GM21390 (cell line): ENCODE data around the gene KIF26B.
"Not testable (repeated sequence)": the region's sequence is repeated elsewhere in the genome, so short reads cannot be mapped to it uniquely, and the experiment has no call there.

ENCODE experiments used
- ATAC-seq: cut with Tn5 transposase; IDR thresholded peaks from one replicate; pipeline ENCODE4 v1.9.1; 2021; ENCODE audit not compliant: unreplicated experiment

The KIF26B gene

DNA sequence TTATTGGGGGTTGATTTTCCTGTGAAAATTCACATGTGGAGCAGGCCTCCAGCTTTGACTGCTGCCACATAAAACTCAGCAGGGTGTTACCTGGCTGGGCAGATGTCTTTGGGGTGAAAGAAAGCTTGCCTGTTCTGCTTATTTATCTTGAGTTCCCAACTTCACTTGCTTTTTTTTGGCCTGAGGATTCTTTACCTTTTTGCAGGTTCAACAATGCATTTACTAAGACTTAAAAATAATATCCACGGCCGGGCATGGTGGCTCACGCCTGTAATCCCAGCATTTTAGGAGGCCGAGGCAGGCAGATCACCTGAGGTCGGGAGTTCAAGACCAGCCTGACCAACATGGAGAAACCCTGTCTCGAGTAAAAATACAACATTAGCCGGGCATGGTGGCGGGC is 509.1 kb downstream of the KIF26B start:
- ATAC-seq = no peak

DNA sequence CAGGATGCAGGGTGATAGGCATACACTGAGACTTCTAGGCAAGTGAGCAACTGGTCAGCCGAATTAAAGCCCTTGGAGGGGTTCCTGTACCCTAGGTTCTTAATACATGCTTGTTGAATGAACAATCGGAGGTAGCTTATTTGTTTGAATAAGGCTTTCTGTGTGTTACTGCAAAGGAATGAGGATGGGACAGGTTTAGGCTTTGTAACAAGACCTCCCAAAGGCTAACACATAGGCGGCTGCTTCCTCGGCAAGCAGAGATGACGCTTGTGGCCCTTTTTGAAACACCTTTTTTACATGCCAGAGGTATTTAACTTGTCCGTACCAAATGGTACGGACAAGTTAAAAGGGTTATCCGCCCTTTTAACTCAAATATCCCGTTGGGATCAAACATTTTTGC is 511.6 kb downstream of the KIF26B start:
- ATAC-seq = no peak

DNA sequence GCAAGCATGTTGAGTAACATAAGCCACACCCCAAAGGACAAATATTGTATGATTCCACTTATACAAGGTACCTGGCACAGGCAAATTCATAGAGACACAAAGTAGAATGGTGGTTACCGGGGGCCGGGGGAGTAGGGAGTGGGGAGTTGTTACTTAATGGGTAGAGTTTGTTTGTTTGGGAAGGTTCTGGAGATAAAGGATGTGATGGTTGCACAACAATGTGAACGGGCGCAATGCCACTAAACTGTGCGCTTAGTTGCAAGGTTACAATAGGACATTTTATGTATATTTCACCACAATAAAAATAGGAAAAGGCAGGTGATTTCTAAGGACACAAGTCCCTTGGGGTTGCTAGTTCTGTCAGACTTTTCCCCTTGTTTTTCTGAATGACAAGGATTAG is 516.6 kb downstream of the KIF26B start:
- ATAC-seq = no peak

DNA sequence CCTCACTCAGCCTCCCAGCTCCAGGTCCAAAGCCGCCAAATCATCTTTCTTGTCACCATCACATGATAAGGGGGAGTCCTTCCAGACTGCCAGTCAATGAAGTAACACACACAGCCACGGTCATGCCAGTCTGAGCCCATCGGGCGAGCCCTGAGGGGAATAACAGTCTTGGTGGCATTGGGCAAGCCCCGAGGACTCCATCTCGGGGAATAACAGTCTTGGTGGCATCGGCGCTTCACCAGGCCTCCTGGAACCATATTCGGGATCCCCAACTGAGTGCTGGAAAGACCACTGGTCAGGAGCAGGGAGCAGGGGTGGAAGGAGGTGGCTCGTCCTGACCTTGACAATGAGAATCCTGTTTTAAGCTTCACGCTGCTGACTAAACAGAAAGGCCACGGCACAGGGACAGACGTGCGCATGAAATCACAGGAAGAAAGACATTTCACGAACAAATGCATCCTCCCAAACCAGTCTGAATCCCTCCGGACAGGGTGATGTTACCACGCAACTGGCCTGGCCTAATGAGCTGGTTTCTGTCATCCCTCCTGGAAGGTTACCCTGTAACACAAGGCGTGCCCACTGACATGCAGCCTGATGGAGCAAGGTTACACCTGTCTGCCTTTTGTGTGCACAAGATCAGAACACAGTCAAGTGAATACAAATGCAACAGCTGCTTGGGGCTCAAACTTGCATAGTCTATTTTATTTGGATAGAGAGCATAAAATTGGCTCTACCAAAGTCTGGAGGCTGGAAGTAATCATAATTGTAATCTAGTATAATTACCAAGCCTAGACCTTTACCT is 517.4 kb downstream of the KIF26B start:
- no peak for ATAC-seq

DNA sequence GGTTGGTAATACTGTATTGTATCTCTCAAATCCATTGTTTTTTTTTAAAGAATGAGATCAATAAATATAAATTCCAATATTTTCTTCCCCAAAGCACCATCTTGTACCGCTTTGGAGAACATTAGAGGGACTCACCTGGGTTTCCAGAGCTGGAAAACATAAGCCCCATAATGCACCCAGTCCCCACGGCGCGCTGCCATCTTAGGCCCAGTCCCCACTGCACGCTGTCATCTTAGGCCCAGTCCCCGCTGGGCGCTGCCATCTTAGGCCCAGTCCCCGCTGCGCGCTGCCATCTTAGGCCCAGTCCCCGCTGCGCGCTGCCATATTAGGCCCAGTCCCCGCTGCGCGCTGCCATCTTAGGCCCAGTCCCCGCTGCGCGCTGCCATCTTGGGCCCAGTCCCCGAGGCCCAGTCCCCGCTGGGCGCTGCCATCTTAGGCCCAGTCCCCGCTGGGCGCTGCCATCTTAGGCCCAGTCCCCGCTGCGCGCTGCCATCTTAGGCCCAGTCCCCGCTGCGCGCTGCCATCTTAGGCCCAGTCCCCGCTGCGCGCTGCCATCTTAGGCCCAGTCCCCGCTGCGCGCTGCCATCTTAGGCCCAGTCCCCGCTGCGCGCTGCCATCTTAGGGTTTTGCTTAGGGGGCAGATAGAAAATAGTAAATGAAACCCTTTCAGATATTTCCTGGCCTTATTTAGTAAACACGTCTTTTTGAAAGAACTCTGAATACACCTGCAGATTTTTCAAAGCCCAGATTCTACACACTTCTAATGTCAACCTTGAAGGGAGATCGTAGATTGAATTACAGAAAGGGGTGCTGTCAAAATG is 518.3 kb downstream of the KIF26B start:
- not testable (repeated sequence) for ATAC-seq

DNA sequence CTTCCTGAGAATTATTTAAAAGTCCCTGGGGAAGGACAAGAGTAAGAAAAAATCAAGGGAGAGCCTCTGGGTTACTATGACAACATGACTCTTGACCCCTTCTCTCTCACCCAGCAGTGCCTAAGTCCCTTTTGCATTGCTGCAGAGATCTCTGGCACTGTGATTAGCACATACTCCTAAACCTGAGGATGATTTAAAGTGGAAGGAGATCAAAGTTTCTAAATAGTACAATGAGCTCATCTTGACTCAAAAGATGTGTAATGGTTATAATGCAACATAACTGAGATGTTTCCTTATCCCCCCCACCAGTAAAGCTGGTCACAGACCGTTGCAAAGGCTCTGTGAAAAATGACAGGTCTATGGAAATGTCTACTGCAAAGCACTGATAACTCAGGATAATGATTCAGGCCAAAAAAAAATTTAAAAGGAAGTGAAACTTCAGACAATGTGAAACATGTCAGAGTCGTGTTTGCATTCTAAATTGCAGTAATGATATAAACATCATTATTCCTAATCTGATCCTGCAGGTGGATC is 519.2 kb downstream of the KIF26B start:
- ATAC-seq = no peak

DNA sequence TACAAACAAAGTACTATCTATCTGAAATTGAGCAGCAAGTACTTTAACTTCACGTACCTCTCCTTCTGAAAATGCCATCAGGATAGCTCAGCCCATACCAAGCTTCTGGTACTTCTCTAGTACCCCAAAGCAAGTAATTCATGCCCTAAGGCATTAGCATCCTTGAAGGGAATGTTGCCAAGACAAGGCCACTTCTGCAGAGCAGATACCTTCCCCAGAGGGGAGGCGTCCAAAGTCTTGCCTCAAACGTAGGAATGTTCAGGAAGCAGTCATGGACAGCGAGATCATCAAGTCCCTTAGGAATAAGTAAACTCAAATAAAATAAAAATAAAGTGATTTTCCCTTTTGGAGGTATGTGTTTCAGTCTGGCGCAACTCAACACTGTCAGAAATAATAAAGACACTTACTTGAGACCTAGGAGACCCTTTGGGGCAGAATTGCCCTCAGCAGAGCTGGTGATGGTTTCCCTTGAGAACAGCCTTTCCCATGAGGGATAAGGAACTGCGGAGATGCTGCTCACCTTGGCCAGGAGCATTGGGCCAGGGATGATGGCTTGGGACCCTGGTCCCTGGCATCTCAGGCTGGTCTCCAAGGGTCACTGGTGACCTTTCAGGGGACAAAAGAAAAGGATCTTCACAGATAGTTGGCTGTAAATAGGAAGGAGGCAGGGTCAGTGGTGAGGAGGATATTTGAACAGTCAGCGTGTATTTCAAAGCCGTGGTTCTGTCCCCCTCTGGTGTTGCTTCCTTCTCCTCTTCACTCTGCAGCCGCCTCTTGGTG is 522.9 kb downstream of the KIF26B start:
- no peak for ATAC-seq

DNA sequence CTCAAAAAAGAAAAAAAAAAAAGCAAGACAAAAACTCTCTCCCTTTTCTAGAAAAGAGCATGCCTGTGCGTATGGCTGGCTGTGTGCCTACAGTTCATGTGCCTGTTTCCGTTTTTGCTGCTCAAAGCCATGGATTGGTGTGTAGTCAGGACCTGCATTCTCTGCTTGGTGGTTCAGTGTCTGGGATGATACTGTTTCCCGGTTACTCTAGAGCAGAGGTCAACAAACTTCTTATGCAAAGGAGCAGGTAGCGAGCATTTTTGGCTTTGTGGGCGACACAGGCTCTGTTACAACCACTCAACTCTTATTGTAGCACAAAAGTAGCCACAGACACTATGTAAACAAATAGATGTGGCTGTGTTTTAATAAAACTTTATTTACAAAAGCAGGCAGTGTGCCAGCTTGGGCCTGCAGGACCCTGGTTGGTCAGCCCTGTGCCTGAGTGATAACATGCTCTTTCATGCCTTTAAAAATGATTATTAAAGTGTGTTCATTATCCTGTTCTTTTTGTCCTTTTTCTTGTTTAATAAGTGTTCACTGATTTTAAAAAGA is 524.2 kb downstream of the KIF26B start:
- no peak for ATAC-seq

DNA sequence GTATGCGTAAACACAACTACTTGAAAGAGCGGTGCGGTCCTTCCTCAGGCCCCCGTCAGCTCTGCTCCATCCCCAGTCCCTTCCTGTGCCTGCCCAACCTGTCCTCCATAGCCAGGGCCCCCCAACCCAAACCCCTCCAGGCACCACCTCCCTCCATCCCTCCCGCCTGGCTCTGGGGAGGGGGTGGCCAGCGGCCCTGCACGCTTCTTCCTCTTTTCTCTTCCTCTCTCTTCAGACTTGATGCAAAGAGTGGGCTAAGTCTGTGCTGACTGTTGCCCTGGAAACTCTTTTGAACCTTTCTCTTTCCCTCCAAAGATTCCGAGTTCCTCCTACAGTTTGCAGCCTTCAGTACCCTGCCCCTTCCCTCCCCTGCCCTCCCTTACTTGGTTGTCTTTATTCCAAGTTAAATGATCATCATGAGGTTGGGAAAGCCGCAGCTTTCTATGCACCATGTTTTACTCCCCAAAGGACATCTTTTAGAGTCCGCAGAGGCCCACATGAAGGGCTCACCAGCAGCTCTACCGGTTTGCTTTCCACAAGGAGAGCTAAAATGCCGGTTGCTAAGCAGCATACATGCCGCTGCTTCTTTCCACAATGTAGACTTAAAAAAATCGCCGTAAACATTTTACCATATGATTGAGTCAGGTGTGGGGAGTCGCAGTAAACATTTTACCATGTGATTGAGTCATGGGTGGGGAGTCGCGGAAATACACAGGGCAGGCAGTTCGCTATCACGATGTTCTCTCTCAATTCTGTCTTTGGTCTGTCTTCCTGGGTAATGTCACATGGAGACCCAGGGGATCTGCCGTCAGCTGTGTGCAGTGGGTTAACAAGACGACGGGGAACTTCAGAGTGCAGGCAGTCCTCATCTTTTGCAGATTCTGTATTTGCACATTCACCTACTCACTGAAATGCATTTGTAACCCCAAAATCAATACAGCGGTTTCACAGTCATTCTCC is 525.3 kb downstream of the KIF26B start:
- ATAC-seq = no peak

DNA sequence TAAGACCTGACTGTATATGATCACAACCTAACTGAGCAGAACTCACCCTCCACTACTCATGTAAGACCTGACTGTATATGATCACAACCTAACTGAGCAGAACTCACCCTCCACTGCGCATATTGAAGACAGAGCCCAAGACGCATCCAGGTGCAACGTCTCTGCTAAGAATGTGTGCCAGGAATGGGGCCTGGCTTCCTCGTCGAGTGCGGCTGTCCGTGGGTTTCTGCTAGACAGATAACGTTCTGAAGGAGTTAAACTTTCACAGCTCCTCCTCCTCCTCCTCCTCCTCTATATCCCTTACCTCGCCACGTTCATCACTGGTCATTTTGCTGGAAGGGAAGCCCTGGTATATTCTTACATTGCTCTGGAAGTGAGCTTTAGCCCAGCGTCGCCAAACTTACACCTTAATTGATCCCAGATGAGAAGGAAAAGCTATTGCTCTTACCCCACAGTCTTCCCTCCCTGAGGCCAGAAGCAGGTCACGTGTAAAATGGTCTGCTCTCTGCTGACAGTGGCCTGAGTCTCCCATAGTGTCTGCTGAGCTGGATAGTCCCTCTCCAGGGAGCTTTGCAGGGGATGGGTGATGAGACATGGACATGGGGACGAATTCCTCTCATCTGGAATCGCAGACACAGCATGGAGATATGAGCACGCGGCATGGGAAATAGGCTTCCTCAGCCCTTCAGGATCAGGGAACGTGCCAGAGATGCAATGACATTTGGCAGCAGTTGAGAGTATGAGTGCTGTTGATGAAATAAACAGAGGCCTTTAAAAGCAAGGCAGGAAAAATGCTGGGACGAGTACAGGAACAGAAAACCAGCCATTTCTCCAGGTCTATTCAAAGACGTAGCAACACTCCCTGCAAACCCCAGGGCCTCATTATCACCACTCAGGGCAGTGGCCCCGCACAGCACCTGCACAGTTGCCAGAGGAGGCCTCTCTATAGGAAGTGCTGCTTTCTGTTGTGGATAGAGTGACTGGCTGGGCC is 528.1 kb downstream of the KIF26B start:
- no peak for ATAC-seq

DNA sequence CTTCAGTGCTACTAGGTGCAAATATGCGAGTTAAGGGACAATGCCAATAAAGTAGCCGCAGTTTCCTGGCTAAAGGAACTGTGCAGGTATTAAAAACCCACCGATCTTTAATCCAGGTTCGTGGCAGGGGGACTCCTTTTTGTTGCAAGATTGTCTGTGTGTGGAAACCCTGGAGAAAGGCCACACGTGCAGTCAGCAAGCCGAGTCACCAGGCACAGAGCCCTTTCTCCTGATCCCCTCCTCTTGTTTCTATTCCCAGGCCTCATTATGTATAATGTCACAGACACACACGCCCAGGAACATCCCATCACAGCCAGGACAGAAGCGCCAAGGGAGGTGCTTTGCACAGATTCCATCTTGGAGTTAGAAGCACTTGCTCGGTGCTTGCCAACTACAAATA is 528.9 kb downstream of the KIF26B start:
- ATAC-seq = no peak

DNA sequence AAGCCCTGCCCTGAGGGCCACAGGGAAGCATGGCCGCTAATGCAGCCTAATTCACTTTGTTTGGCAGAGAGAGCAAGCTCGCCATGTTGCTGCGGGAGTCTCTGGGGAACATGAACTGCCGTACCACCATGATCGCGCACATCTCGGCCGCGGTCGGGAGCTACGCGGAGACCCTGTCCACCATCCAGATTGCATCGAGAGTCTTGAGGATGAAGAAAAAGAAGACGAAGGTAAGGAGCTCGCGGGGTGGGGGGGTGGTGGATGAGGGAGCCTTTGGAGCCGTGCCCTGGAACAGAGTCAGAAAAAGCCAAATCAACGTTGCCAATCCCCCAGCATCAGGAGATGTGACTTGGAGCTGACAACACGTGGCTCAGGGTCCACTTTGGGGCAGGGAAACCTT is 529.4 kb downstream of the KIF26B start:
- no peak for ATAC-seq

DNA sequence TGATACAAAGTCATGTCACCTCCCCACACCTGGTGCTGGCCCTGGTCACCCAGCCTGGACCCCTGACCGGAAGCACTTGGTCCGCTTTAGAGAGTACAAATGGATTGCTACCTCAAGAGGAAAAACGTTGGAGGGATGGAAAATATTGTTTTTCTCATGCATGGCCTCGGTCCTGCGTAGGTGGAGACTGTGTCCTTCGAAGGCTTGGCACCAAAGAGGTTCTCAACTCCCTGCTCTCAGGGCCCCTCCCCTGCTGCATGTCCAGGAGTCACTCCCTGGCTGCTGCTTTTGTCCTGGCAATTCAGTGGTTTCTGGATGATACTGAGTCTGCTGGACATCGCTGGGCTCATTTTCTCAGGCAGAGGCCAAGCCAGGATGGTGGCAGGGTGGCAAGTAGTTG is 529.8 kb downstream of the KIF26B start:
- no peak for ATAC-seq

DNA sequence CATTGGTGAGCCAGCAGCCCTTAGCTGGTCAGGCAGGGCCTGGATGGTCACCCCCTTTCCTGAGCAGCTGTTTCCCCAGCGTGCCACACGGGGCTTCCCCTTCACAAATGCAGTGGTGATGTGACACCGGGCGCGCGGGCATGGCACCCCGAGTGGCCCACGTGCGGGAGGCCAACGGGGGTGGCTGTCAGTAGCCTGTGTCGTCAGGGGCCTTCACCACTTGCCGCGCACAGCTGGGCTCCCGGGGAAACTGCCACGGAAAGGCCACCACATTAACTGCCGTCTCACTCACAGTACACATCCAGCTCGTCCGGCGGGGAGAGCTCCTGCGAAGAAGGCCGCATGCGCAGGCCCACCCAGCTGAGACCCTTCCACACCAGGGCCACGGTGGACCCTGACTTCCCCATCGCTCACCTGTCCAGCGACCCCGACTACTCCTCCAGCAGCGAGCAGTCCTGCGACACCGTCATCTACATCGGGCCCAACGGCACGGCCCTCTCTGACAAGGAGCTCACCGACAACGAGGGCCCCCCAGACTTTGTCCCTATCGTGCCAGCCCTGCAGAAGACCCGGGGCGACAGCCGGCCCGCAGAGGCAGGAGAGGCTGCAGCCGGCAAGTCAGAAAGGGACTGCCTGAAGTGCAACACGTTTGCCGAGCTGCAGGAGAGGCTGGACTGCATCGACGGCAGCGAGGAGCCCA is 530.5 kb downstream of the KIF26B start:
- no peak for ATAC-seq

DNA sequence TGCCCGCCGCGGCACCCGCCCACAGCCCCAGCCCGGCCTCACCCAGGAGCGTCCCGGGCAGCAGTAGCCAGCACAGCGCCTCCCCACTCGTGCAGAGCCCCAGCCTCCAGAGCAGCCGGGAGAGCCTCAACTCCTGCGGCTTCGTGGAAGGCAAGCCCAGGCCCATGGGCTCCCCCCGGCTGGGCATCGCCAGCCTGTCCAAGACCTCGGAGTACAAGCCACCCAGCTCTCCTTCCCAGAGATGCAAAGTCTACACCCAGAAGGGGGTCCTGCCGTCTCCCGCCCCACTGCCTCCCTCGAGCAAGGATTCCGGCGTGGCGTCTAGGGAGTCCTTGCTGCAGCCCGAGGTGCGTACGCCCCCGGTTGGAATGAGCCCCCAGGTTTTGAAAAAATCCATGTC is 531.2 kb downstream of the KIF26B start:
- no peak for ATAC-seq

DNA sequence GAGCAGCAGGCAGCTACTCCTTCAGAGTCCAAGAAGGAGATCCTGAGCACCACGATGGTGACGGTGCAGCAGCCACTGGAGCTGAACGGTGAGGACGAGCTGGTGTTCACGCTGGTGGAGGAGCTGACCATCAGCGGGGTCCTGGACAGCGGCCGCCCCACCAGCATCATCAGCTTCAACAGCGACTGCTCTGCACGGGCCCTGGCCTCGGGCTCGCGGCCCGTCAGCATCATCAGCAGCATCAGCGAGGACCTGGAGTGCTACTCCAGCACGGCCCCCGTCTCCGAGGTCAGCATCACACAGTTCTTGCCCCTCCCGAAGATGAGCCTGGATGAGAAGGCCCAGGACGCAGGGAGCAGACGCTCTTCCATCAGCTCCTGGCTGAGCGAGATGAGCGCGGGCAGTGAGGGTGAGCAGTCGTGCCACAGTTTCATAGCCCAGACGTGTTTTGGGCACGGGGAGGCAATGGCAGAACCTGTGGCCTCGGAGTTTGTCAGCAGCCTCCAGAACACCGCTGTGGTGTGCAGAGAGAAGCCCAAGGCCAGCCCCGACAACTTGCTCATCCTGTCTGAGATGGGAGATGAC is 531.8 kb downstream of the KIF26B start:
- no peak for ATAC-seq

DNA sequence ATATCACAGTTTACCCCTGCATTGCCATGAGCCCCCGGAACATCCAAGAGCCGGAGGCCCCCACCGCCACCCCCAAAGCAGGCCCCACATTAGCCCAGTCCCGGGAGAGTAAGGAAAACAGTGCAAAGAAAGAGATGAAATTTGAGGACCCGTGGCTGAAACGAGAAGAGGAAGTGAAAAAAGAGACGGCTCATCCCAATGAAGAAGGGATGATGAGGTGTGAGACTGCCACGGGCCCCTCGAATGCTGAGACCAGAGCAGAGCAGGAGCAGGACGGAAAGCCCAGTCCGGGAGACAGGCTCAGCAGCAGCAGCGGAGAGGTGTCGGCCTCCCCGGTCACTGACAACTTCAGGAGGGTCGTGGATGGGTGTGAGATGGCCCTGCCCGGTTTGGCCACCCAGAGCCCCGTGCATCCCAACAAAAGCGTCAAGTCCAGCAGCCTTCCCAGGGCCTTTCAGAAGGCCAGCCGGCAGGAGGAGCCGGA is 532.4 kb downstream of the KIF26B start:
- no peak for ATAC-seq
